WERI-Rb-1 (cell line): Measurements from ENCODE around the gene UCP2.

ENCODE experiments used
- DNase-seq: peaks from one replicate; pipeline ENCODE4 v3.0.0-alpha.2; 2020
- H3K27ac ChIP-seq: fragments of 250-450 bp; sonication (Bioruptor Pico); 2 replicates; pipeline ENCODE4 v1.5.1; 2020; ENCODE audit warnings: mild to moderate bottlenecking, moderate library complexity
- H3K27me3 ChIP-seq: fragments of 250-450 bp; sonication (Bioruptor Pico); 2 replicates; pipeline ENCODE4 v1.5.1; 2021; ENCODE audit warnings: mild to moderate bottlenecking, low read depth, moderate library complexity; ENCODE audit not compliant: insufficient read depth, severe bottlenecking
- H3K36me3 ChIP-seq: fragments of 250-450 bp; sonication (Bioruptor Pico); 2 replicates; pipeline ENCODE4 v1.5.1; 2020; ENCODE audit warnings: mild to moderate bottlenecking, moderate library complexity
- H3K4me3 ChIP-seq: 2 replicates; pipeline ENCODE4 v1.5.1; 2011; ENCODE audit warnings: low read depth, mild to moderate bottlenecking, control low read depth, low read length
- H3K9me3 ChIP-seq: fragments of 250-450 bp; sonication (Bioruptor Pico); 2 replicates; pipeline ENCODE4 v1.5.1; 2021; ENCODE audit warnings: mild to moderate bottlenecking, moderate library complexity; ENCODE audit not compliant: severe bottlenecking
- CTCF ChIP-seq: IDR thresholded peaks from 2 replicates; pipeline ENCODE4 v1.5.1; 2011; ENCODE audit warnings: low read depth, mild to moderate bottlenecking, control low read depth, inconsistent platforms, low read length

UCP2 gene

GRCh38 chr11:73949246-73949645 is 33.4 kb downstream of the UCP2 start:
- Histone ChIP-seq H3K27ac (no peak overlapping the region), H3K36me3 (no peaks in the 10 kb centered on the region), H3K4me3 (no peak overlapping the region), H3K9me3 (no peaks in the 10 kb centered on the region), H3K27me3 (no peaks in the 10 kb centered on the region)
- no peak for DNase-seq
- no peak for TF ChIP-seq CTCF

GRCh38 chr11:73946798-73947458 is 35.7 kb downstream of the UCP2 start:
- H3K27me3 ChIP-seq, result no peaks in the 10 kb centered on the region
- DNase-seq, result no peak

GRCh38 chr11:73945396-73945795 is 37.2 kb downstream of the UCP2 start:
- Histone ChIP-seq H3K9me3 (no peaks in the 10 kb centered on the region), H3K27me3 (no peaks in the 10 kb centered on the region), H3K4me3 (no peak overlapping the region), H3K27ac (no peak overlapping the region), H3K36me3 (no peaks in the 10 kb centered on the region)
- TF ChIP-seq CTCF, result no peak
- no peak for DNase-seq

More at GRCh38 chr11:73946798-73947458, 35.7 kb downstream of the UCP2 start:
- Histone ChIP-seq H3K4me3 (no peak overlapping the region), H3K9me3 (no peaks in the 10 kb centered on the region), H3K27ac (no peak overlapping the region), H3K36me3 (no peaks in the 10 kb centered on the region)
- TF ChIP-seq CTCF, result no peak

GRCh38 chr11:73944901-73945300 is 37.7 kb downstream of the UCP2 start:
- no peak for DNase-seq
- H3K4me3 ChIP-seq, result no peak overlapping the region
- H3K36me3 ChIP-seq, result no peaks in the 10 kb centered on the region
- H3K9me3 ChIP-seq, result no peaks in the 10 kb centered on the region
- no peaks in the 10 kb centered on the region for H3K27me3 ChIP-seq
- TF ChIP-seq CTCF, result no peak
- no peak overlapping the region for H3K27ac ChIP-seq

- Histone ChIP-seq H3K9me3 (peaks cover under 1% of the 10 kb centered on the region), H3K27me3 (no peaks in the 10 kb centered on the region), H3K36me3 (no peaks in the 10 kb centered on the region), H3K27ac (no peak overlapping the region), H3K4me3 (no peak overlapping the region)
- TF ChIP-seq CTCF, result no peak
- DNase-seq, result no peak
Observed at GRCh38 chr11:73944085-73944484, 38.6 kb downstream of the UCP2 start.

- H3K36me3 ChIP-seq, result peaks cover 5% of the 10 kb centered on the region; the same call in 1 of the 2 replicates
- H3K27me3 ChIP-seq, result no peaks in the 10 kb centered on the region
- H3K4me3 ChIP-seq, result no peak overlapping the region
- peaks cover 13% of the 10 kb centered on the region for H3K9me3 ChIP-seq
- DNase-seq, result no peak
- no peak for TF ChIP-seq CTCF
- H3K27ac ChIP-seq, result no peak overlapping the region
Observed at GRCh38 chr11:73942010-73942409, 40.6 kb downstream of the UCP2 start.
